HL-60/S4 treated with retinoic acid at 250 ng/mL for 4 days and 3 days (cell line): ENCODE results near the gene MGAT4A.
"Not testable (repeated sequence)": the region's sequence is repeated elsewhere in the genome, so short reads cannot be mapped to it uniquely, and the experiment has no call there.

Experiments
- in situ Hi-C: fragments of 300-500 bp; cut with MboI; formaldehyde crosslinking; loops from 2 replicates; pipeline ENCODE4 v1.7.0; 2022; ENCODE audit warnings: low sequenced_read_pairs

MGAT4A gene

GRCh38 chr2:98730707-98731040 is 258 bp downstream of the MGAT4A start:
- in situ Hi-C loops, result no loop called here

- in situ Hi-C loops, result no loop called here
Measured at GRCh38 chr2:98730053-98730706, 752 bp downstream of the MGAT4A start.

- in situ Hi-C loops, result no loop called here
Measured at GRCh38 chr2:98729652-98730051, 1.3 kb downstream of the MGAT4A start.

GRCh38 chr2:98728088-98728718 is 2.7 kb downstream of the MGAT4A start:
- in situ Hi-C loops, result not testable (repeated sequence)

DNA sequence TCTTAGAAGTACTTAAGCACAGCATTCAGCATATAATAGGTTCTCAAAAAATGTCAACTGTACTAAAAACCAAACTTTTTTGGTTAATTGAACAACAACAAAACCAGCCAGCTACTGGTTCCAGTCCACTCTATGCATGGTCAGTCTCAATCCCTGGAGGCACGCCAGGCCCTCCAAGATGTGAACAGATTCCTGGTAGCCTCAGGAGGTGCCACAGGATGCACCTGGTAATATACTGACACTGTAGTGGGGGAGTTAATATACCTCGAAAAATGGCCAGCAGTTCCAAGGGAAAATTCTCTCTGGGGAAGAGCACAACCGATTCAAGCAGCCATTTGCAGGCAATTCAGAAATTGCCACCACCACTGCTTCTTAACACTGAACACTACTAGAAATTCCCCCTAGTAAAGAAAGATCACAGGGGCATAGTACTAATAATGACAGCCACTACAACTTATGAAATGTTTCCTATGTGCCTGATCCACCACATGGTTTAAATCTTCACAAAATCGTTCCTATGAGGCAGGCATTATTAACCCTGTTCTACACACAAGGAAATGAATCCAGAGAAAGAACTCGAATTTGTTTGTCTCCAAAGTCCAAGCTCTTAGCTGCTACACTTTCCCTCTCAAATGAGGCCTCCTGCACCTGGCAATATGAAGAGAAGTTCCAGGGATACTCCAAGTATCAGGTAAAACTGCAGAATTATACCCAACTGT is 3.4 kb downstream of the MGAT4A start:
- in situ Hi-C loops, result no loop called here

- in situ Hi-C loops, result no loop called here
Measured at GRCh38 chr2:98726735-98727368, 4.1 kb downstream of the MGAT4A start.

- in situ Hi-C loops, result no loop called here
Measured at GRCh38 chr2:98726205-98726604, 4.7 kb downstream of the MGAT4A start.

- in situ Hi-C loops, result no loop called here
Measured at GRCh38 chr2:98720286-98720685, 10.6 kb downstream of the MGAT4A start.

DNA sequence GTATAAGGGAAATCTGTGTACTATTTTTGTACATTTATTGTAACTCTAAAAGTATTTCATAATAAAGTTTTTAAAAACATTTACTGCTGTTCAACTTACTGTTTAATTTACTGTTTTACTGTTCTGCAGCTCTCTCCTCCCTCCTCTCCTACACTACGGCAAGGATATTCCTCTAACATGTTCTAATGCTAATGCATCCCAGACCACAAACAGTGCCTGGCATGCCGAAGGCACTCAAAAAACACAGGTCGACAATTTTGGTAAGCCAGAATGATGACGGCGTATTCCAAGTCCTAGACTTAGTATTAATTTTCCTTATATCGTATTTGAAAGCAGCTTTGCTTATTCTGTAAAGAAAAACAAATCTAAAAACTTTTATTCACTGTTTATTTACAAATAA is 13.3 kb downstream of the MGAT4A start:
- in situ Hi-C loops, result no loop called here

GRCh38 chr2:98716786-98717185 is 14.1 kb downstream of the MGAT4A start:
- in situ Hi-C loops, result no loop called here

- in situ Hi-C loops, result no loop called here
Measured at GRCh38 chr2:98715812-98716451, 15.0 kb downstream of the MGAT4A start.

- in situ Hi-C loops, result no loop called here
Measured at GRCh38 chr2:98713332-98714015, 17.5 kb downstream of the MGAT4A start.

DNA sequence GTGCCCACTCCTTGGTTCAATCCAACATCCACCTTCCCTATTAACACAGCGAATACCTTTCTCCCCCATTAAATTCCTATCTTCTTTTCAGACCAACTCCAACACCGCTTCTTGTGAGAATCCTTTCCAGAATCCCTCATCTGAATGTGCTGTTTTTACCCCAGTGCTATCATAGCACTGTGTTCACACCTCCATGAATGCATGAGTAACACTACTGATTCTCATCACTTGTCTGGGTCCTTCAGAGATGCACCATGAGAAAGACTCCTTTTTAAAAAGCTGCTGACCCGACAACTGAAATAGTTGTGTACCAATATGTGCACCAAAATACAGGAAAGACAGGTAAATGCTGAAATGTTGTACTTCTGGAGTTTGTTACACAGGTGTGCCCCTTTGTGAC is 18.8 kb downstream of the MGAT4A start:
- in situ Hi-C loops, result no loop called here

DNA sequence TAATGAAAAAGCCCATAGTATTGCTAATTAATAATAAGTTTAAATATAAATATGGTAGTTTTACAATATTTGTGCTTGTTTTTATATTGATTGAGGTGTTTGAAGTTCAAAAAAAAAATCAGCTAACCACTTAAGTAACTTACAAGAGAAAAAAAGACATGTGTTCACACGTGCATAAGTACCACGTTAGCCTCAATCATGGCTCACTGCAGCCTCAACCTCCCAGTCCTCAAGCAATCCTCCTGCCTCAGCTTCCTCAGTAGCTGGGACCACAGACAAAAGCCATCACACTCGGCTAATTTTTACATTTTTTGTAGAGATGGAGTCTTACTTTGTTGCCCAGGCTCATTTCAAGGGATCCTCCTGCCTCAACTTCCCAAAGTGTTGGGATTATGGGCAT is 19.4 kb downstream of the MGAT4A start:
- in situ Hi-C loops, result no loop called here

GRCh38 chr2:98710734-98711133 is 20.2 kb downstream of the MGAT4A start:
- in situ Hi-C loops, result no loop called here

- in situ Hi-C loops, result no loop called here
Measured at GRCh38 chr2:98709535-98709934, 21.4 kb downstream of the MGAT4A start.

DNA sequence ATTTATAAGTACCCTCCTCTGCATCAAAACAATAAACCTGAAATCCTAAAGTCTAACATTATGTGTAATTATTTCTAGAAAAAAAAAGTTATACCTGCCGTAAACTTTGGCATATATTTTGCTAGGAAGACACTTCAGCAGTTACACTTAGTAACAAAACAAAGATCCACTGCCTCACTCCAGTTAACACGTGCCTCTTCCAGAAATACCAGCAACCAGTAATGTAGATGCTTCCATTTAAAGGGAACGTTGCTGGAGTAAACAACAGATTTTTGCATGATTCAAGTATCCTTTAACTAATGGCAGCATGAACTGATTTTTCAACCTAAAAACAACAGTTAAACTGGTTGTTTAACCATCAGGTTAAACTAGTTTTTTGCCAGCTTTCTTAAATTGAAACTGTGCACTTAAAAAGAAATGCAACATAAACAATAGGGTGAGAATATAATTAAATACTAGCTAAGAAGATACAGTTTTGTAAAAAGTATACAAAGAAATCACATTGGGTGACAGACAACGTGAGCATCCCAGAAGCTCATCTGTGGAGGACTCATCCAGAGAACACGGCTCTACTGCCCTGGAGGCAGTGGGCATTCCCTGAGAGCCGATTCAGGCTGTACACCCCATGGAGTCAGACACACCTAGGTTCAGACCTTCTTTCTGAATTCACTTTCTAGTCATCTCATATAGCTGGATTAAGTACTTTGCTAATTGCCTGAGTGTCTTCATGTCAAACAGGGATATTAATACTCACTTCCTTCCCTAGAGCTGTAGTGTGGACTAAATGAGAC is 22.3 kb downstream of the MGAT4A start:
- in situ Hi-C loops, result no loop called here

DNA sequence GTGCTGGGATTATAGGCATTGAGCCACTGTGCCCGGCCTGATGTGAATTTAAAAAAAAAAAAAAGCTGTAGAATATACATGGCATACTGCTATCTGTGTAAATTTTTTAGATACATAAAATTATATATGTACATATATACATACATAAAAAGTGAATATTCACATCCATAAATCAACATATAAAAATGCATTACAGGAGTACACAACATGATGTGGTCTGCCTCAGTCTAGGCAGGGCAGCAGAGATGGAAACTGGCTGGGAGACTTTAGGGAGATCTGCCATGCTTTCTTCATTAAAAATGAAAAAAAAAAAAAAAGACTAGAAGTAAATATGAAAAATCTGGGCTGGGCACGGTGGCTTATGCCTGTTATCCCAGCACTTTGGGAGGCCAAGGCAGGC is 24.3 kb downstream of the MGAT4A start:
- in situ Hi-C loops, result no loop called here

- in situ Hi-C loops, result no loop called here
Measured at GRCh38 chr2:98705333-98705617, 25.7 kb downstream of the MGAT4A start.
